ENCODE data around the gene SPTB.

- TF ChIP-seq CTCF (IDR thresholded peaks at IDR 0.05; ENCODE audit: low read depth, low read length) (no peak), EZH2phosphoT487 (IDR thresholded peaks at IDR 0.05; ENCODE audit: low read depth) (no peak)
Measured at GRCh38 chr14:64707661-64708060, 172.0 kb downstream of the SPTB start.
